IMR-90 (cell line): Measurements from ENCODE around the gene HNRNPL. TPM values are rescaled to one million over a fixed set of nuclear protein-coding genes. Genes with fewer than 3 reads are reported as not detected.

Experiments used
- ATAC-seq: fragments of 200-7000 bp; cut with Tn5 transposase; 2 replicates; pipeline ENCODE4 v1.9.1; 2020; ENCODE audit warnings: low read depth, mild to moderate bottlenecking, moderate library complexity
- BruUV-seq: library from RNA; stranded (reverse); fragments of 400-500 nt; replicated peaks from 2 replicates; lab custom pipeline; 2021; lab: Mats Ljungman, UMichigan
- CTCF ChIA-PET: fragments of 300-600 bp; formaldehyde crosslinking; extraction: SDS; loops from one replicate; lab custom pipeline; 2021; ENCODE audit warnings: antibody characterized with exemption; lab: Yijun Ruan, JAX
- POLR2A ChIA-PET: fragments of 300-600 bp; sonication (Branson Sonifier 250); formaldehyde crosslinking; loops from one replicate; lab custom pipeline; 2022; ENCODE audit warnings: antibody characterized with exemption; ENCODE audit not compliant: unreplicated experiment; lab: Charles Lee
- DNase-seq: peaks from one replicate; pipeline ENCODE4 v3.0.0; 2013
- H2AFZ ChIP-seq: replicated peaks from 2 replicates; pipeline ENCODE3; 2013; ENCODE audit warnings: low read length, mild to moderate bottlenecking; ENCODE audit not compliant: poor library complexity
- H2AK5ac ChIP-seq: 2 replicates; pipeline ENCODE4 v1.6.1; 2013; ENCODE audit warnings: low read depth, low read length, inconsistent platforms
- H2AK9ac ChIP-seq: replicated peaks from 2 replicates; pipeline ENCODE3; 2013; ENCODE audit warnings: mild to moderate bottlenecking, low read depth, low read length, moderate library complexity; ENCODE audit not compliant: poor library complexity
- H2BK120ac ChIP-seq: 2 replicates; pipeline ENCODE4 v1.6.1; 2013; ENCODE audit warnings: low read depth, low read length, inconsistent platforms
- H2BK15ac ChIP-seq: 3 replicates; pipeline ENCODE4 v1.6.1; 2013; ENCODE audit warnings: low read depth, low read length, inconsistent platforms
- H2BK20ac ChIP-seq: 2 replicates; pipeline ENCODE4 v1.6.1; 2013; ENCODE audit warnings: low read depth, mild to moderate bottlenecking, inconsistent platforms, low read length, moderate library complexity
- H2BK5ac ChIP-seq: 2 replicates; pipeline ENCODE4 v1.6.1; 2013; ENCODE audit warnings: mild to moderate bottlenecking, low read depth, low read length, inconsistent platforms; ENCODE audit not compliant: poor library complexity, severe bottlenecking
- H3K14ac ChIP-seq: replicated peaks from 2 replicates; pipeline ENCODE4 v1.6.1; 2013; ENCODE audit warnings: low read depth, low read length, inconsistent platforms
- H3K18ac ChIP-seq: 2 replicates; pipeline ENCODE4 v1.6.1; 2013; ENCODE audit warnings: low read depth, low read length, control low read depth
- H3K23ac ChIP-seq: 2 replicates; pipeline ENCODE4 v1.6.1; 2013; ENCODE audit warnings: low read depth, low read length, inconsistent platforms
- H3K27ac ChIP-seq: 2 replicates; pipeline ENCODE4 v1.5.1; 2013; ENCODE audit warnings: mild to moderate bottlenecking, control low read depth, low read length; ENCODE audit not compliant: insufficient read depth
- H3K27me3 ChIP-seq: 2 replicates; pipeline ENCODE4 v1.6.1; 2013; ENCODE audit warnings: low read length; ENCODE audit not compliant: control insufficient read depth, insufficient read depth
- H3K36me3 ChIP-seq: 2 replicates; pipeline ENCODE4 v1.6.1; 2013; ENCODE audit warnings: low read length, mixed read lengths; ENCODE audit not compliant: control insufficient read depth, insufficient read depth
- H3K4ac ChIP-seq: 2 replicates; pipeline ENCODE4 v1.6.1; 2013; ENCODE audit warnings: low read depth, low read length, inconsistent platforms
- H3K4me1 ChIP-seq: 2 replicates; pipeline ENCODE4 v1.6.1; 2013; ENCODE audit warnings: low read length, mixed read lengths; ENCODE audit not compliant: control insufficient read depth, insufficient read depth
- H3K4me2 ChIP-seq: 2 replicates; pipeline ENCODE4 v1.6.1; 2013; ENCODE audit warnings: low read depth, mild to moderate bottlenecking, control low read depth, low read length, moderate library complexity
- H3K4me3 ChIP-seq: 2 replicates; pipeline ENCODE4 v1.5.1; 2013; ENCODE audit warnings: low read depth, mild to moderate bottlenecking, control low read depth, low read length, moderate library complexity; ENCODE audit not compliant: insufficient read depth
- H3K56ac ChIP-seq: 2 replicates; pipeline ENCODE4 v1.6.1; 2013; ENCODE audit warnings: low read length, inconsistent platforms; ENCODE audit not compliant: insufficient read depth; ENCODE audit errors: extremely low read depth
- H3K79me1 ChIP-seq, 2 experiments: 2 replicates each; pipeline ENCODE4 v1.6.1; 2013; ENCODE audit warnings: low read length in 2 of 2, inconsistent platforms in 1 of 2, low read depth in 1 of 2
- H3K9ac ChIP-seq: 2 replicates; pipeline ENCODE4 v1.6.1; 2013; ENCODE audit warnings: low read depth, low read length, control low read depth
- H3K9me1 ChIP-seq: 2 replicates; pipeline ENCODE4 v1.6.1; 2013; ENCODE audit warnings: low read length, inconsistent platforms; ENCODE audit not compliant: insufficient read depth
- H3K9me3 ChIP-seq: 2 replicates; pipeline ENCODE4 v1.6.1; 2013; ENCODE audit warnings: low read length; ENCODE audit not compliant: control insufficient read depth, insufficient read depth
- H4K20me1 ChIP-seq: 2 replicates; pipeline ENCODE4 v1.6.1; 2013; ENCODE audit warnings: low read length, inconsistent platforms; ENCODE audit not compliant: insufficient read depth
- H4K5ac ChIP-seq: 2 replicates; pipeline ENCODE4 v1.6.1; 2013; ENCODE audit warnings: mild to moderate bottlenecking, low read depth, low read length, control low read depth
- H4K8ac ChIP-seq, 2 experiments: 2 replicates each; pipeline ENCODE4 v1.6.1; 2013; ENCODE audit warnings: low read depth in 2 of 2, low read length in 2 of 2, control low read depth in 1 of 2, inconsistent platforms in 1 of 2
- H4K91ac ChIP-seq: 2 replicates; pipeline ENCODE4 v1.6.1; 2013; ENCODE audit warnings: low read depth, low read length, inconsistent platforms; ENCODE audit not compliant: insufficient read depth
- BHLHE40 ChIP-seq: fragments of 150-350 bp; IDR thresholded peaks from 2 replicates; pipeline ENCODE4 v1.6.1; 2016; ENCODE audit warnings: mild to moderate bottlenecking, low read depth, low read length
- CEBPB ChIP-seq: IDR thresholded peaks from 2 replicates; pipeline ENCODE4 v1.6.1; 2012; ENCODE audit warnings: low read depth, low read length, improper control_type of control experiment
- CHD1 ChIP-seq: IDR thresholded peaks from 2 replicates; pipeline ENCODE4 v1.6.1; 2012; ENCODE audit warnings: low read depth, low read length, improper control_type of control experiment
- FOS ChIP-seq: fragments of 150-350 bp; IDR thresholded peaks from 2 replicates; pipeline ENCODE4 v1.6.1; 2016; ENCODE audit warnings: low read depth, low read length
- MAFK ChIP-seq: IDR thresholded peaks from 2 replicates; pipeline ENCODE4 v1.6.1; 2012; ENCODE audit warnings: low read depth, low read length, improper control_type of control experiment
- MAZ ChIP-seq: IDR thresholded peaks from 2 replicates; pipeline ENCODE4 v1.6.1; 2012; ENCODE audit warnings: low read depth, mild to moderate bottlenecking, low read length, improper control_type of control experiment, moderate library complexity, borderline replicate concordance
- MXI1 ChIP-seq: IDR thresholded peaks from 2 replicates; pipeline ENCODE4 v1.6.1; 2012; ENCODE audit warnings: low read depth, mild to moderate bottlenecking, low read length, moderate library complexity, borderline replicate concordance
- NFE2L2 ChIP-seq: fragments of 150-350 bp; IDR thresholded peaks from 2 replicates; pipeline ENCODE4 v1.6.1; 2016; ENCODE audit warnings: low read depth, mild to moderate bottlenecking, low read length
- POLR2A ChIP-seq: IDR thresholded peaks from 2 replicates; pipeline ENCODE4 v1.6.1; 2012; ENCODE audit warnings: mild to moderate bottlenecking, low read depth, low read length
- RAD21 ChIP-seq: IDR thresholded peaks from 2 replicates; pipeline ENCODE4 v1.6.1; 2012; ENCODE audit warnings: low read length, improper control_type of control experiment
- RCOR1 ChIP-seq: IDR thresholded peaks from 2 replicates; pipeline ENCODE4 v1.6.1; 2012; ENCODE audit warnings: mild to moderate bottlenecking, low read length, improper control_type of control experiment; ENCODE audit not compliant: insufficient replicate concordance
- RFX5 ChIP-seq: IDR thresholded peaks from 2 replicates; pipeline ENCODE4 v1.8.0; 2012; ENCODE audit warnings: low read depth, mild to moderate bottlenecking, low read length, moderate library complexity
- SMC3 ChIP-seq: fragments of 150-350 bp; IDR thresholded peaks from 2 replicates; pipeline ENCODE4 v1.6.1; 2016; ENCODE audit warnings: low read depth, mild to moderate bottlenecking, antibody characterized with exemption, low read length, moderate library complexity
- WGBS, 2 experiments: methylation state at CpG; one replicate each; pipeline versions ENCODE4 v1.1.5 to v1.1.7; 2013; ENCODE audit warnings: missing lambda C conversion rate in 2 of 2; ENCODE audit not compliant: insufficient read length in 1 of 2; ENCODE audit errors: extremely low coverage in 2 of 2; 5-methylcytosine and 5-hydroxymethylcytosine counted together
- dilution Hi-C: fragments of 300-500 bp; cut with HindIII; formaldehyde crosslinking; loops from one replicate; pipeline ENCODE4 v1.14.3; 2018; ENCODE audit warnings: low sequenced_read_pairs; ENCODE audit not compliant: unreplicated experiment
- in situ Hi-C: fragments of 300-500 bp; cut with MboI; formaldehyde crosslinking; loops from 3 replicates; pipeline ENCODE4 v1.14.3; 2019; ENCODE audit warnings: low sequenced_read_pairs, inconsistent platforms, mixed read lengths
- intact Hi-C: fragments of 100-400 bp; cut with micrococcal nuclease; formaldehyde crosslinking; loops from 2 replicates; pipeline ENCODE4 v1.10.0; 2022
- polyA plus RNA-seq, 3 experiments: library from polyadenylated mRNA; depleted of rRNA; stranded (reverse); fragments of >200 nt; gene quantifications; 2 replicates each; pipeline ENCODE4 v1.2.3, GENCODE V29; 2012; ENCODE audit warnings: low replicate concordance in 1 of 3
- total RNA-seq: library from RNA; depleted of rRNA; stranded (reverse); fragments of >200 nt; gene quantifications from 2 replicates; pipeline ENCODE4 v1.2.3, GENCODE V29; 2012
- TF ChIP-seq, protein P1 (sequence below): conservative IDR thresholded peaks from 2 replicates; pipeline ENCODE4 v1.5.1; 2012; ENCODE audit warnings: mild to moderate bottlenecking, low read depth, low read length, improper control_type of control experiment
- TF ChIP-seq, protein P2 (sequence below): fragments of 150-350 bp; IDR thresholded peaks from 2 replicates; pipeline ENCODE4 v1.6.1; 2017; ENCODE audit warnings: mild to moderate bottlenecking, antibody characterized with exemption, low read length, low read depth
- TF ChIP-seq, protein P3 (sequence below): fragments of 150-350 bp; IDR thresholded peaks from 2 replicates; pipeline ENCODE4 v1.6.1; 2016; ENCODE audit warnings: low read depth, mild to moderate bottlenecking, low read length, moderate library complexity, borderline replicate concordance

Gene HNRNPL
- total and polyA plus RNA-seq, 2 of the 4 experiments (the other 2 are of a cell fraction) = 277 to 429 TPM

DNA sequence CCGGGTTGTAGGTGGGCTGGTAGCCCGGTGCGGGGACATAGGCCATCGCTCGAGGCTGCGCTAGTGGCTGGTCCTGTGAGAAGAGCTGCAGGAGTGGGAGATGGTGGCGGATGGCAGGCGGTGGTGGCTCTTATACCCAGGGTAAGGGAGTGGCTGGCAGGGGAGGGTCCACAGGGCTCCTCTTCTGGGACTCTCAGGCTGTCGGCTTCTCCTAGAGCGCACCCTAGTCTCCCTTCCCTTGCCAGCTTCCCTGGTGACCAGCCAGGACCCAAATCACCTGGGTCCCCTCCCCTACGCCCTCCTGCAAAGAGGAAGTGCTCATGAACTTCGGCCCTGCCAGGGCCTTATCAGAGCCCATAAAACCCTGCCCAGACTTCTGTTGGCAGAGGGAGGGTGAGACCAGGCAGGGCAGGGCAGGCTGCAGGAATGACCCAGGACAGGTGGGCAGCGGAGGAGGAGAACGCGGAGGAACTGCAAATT lies 36.9 kb downstream of the HNRNPL start, which contains the start of gene LGALS4:
Gene LGALS4 (minus strand): TSS at position 105 of the 480 bp plus-strand sequence. CDS start 59 bp downstream, at position 46.
- Histone ChIP-seq H3K9me3 (no peaks in the 10 kb centered on the region), H3K79me1 (no peaks in the 10 kb centered on the region), H2BK15ac (no peak within 1 kb of the TSS), H3K9me1 (0 out of 2 replicates have a peak, but pooled peaks cover 6% of the 10 kb centered on the region), H3K23ac (no peak within 1 kb of the TSS), H4K5ac (no peak within 1 kb of the TSS), H3K56ac (no peak within 1 kb of the TSS), H4K8ac (no peak within 1 kb of the TSS), H2BK5ac (no peak within 1 kb of the TSS), H2BK20ac (no peak within 1 kb of the TSS), H3K4me2 (no peak within 1 kb of the TSS), H3K4ac (no peak within 1 kb of the TSS), H2AFZ (peak within 1 kb of the TSS; percentile 21), H3K27ac (no peak within 1 kb of the TSS), H3K9ac (no peak within 1 kb of the TSS), H3K36me3 (peaks cover 25% of the 10 kb centered on the region), H2BK120ac (no peak within 1 kb of the TSS), H2AK5ac (no peak within 1 kb of the TSS), H2AK9ac (peak within 1 kb of the TSS; percentile 72), H3K18ac (no peak within 1 kb of the TSS), H4K20me1 (no peaks in the 10 kb centered on the region), H4K91ac (no peak within 1 kb of the TSS), H3K4me1 (no peaks in the 10 kb centered on the region), H3K4me3 (no peak within 1 kb of the TSS), H3K27me3 (no peaks in the 10 kb centered on the region), H3K14ac (no peak within 1 kb of the TSS)
- BruUV-seq = no TSS peak
- intact Hi-C loops (no loop called here), in situ Hi-C loops (no loop called here), dilution Hi-C loops (no loop called here)
- ChIA-PET POLR2A (no interaction called here), CTCF (no interaction called here)
- TF ChIP-seq, protein P1, sequence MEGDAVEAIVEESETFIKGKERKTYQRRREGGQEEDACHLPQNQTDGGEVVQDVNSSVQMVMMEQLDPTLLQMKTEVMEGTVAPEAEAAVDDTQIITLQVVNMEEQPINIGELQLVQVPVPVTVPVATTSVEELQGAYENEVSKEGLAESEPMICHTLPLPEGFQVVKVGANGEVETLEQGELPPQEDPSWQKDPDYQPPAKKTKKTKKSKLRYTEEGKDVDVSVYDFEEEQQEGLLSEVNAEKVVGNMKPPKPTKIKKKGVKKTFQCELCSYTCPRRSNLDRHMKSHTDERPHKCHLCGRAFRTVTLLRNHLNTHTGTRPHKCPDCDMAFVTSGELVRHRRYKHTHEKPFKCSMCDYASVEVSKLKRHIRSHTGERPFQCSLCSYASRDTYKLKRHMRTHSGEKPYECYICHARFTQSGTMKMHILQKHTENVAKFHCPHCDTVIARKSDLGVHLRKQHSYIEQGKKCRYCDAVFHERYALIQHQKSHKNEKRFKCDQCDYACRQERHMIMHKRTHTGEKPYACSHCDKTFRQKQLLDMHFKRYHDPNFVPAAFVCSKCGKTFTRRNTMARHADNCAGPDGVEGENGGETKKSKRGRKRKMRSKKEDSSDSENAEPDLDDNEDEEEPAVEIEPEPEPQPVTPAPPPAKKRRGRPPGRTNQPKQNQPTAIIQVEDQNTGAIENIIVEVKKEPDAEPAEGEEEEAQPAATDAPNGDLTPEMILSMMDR = no peak
- TF ChIP-seq, protein P2, sequence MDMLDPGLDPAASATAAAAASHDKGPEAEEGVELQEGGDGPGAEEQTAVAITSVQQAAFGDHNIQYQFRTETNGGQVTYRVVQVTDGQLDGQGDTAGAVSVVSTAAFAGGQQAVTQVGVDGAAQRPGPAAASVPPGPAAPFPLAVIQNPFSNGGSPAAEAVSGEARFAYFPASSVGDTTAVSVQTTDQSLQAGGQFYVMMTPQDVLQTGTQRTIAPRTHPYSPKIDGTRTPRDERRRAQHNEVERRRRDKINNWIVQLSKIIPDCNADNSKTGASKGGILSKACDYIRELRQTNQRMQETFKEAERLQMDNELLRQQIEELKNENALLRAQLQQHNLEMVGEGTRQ = no peak
- TF ChIP-seq POLR2A (no peak), CHD1 (no peak), MAFK (no peak), RAD21 (no peak), BHLHE40 (no peak), NFE2L2 (no peak), RCOR1 (no peak), RFX5 (no peak), MXI1 (no peak), SMC3 (no peak), CEBPB (no peak), MAZ (no peak), FOS (no peak)
- TF ChIP-seq, protein P3, sequence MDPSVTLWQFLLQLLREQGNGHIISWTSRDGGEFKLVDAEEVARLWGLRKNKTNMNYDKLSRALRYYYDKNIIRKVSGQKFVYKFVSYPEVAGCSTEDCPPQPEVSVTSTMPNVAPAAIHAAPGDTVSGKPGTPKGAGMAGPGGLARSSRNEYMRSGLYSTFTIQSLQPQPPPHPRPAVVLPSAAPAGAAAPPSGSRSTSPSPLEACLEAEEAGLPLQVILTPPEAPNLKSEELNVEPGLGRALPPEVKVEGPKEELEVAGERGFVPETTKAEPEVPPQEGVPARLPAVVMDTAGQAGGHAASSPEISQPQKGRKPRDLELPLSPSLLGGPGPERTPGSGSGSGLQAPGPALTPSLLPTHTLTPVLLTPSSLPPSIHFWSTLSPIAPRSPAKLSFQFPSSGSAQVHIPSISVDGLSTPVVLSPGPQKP = no peak
- ATAC-seq (no peak), DNase-seq (no peak)
- 94% methylated on average over 5 of the region's 15 CpGs; no CpG with 5 or more reads in 1 of the 2 experiments for WGBS, 2 experiments
